DOHH2 (cell line): ENCODE data around the gene UNC50.
"Not testable (repeated sequence)": the region's sequence is repeated elsewhere in the genome, so short reads cannot be mapped to it uniquely, and the experiment has no call there.

Source experiments
- H3F3A ChIP-seq: fragments of 200-600 bp; sonication (generic), shearing (Covaris generic); 2 replicates; pipeline ENCODE4 v1.6.0; 2016; ENCODE audit warnings: antibody characterized with exemption, mild to moderate bottlenecking; ENCODE audit not compliant: control insufficient read depth, insufficient read depth
- H3K27ac ChIP-seq: fragments of 200-600 bp; sonication (generic); 2 replicates; pipeline ENCODE4 v1.5.1; 2014; ENCODE audit warnings: low read depth, mild to moderate bottlenecking, low read length, moderate library complexity
- H3K27me3 ChIP-seq: fragments of 200-600 bp; sonication (generic); 2 replicates; pipeline ENCODE4 v1.6.1; 2014; ENCODE audit warnings: mild to moderate bottlenecking, low read length, mixed read lengths; ENCODE audit not compliant: control insufficient read depth
- H3K36me3 ChIP-seq: fragments of 200-600 bp; sonication (generic); 2 replicates; pipeline ENCODE4 v1.6.1; 2014; ENCODE audit warnings: mild to moderate bottlenecking, low read length, moderate library complexity, mixed read lengths; ENCODE audit not compliant: control insufficient read depth
- H3K4me1 ChIP-seq: fragments of 200-600 bp; sonication (generic); 2 replicates; pipeline ENCODE4 v1.6.1; 2014; ENCODE audit warnings: mild to moderate bottlenecking, low read length, mixed read lengths; ENCODE audit not compliant: control insufficient read depth
- H3K4me2 ChIP-seq: fragments of 200-600 bp; sonication (generic); 2 replicates; pipeline ENCODE4 v1.6.0; 2014; ENCODE audit warnings: mild to moderate bottlenecking, low read length, moderate library complexity
- H3K4me3 ChIP-seq: fragments of 200-600 bp; sonication (generic); 2 replicates; pipeline ENCODE4 v1.5.1; 2014; ENCODE audit warnings: mild to moderate bottlenecking, low read length, mixed read lengths
- H3K79me2 ChIP-seq: fragments of 200-600 bp; sonication (generic); 2 replicates; pipeline ENCODE4 v1.6.1; 2014; ENCODE audit warnings: mild to moderate bottlenecking, low read length, mixed read lengths; ENCODE audit not compliant: control insufficient read depth
- H3K9me2 ChIP-seq: fragments of 200-600 bp; sonication (generic); replicated peaks from 2 replicates; pipeline ENCODE4 v1.6.1; 2014; ENCODE audit warnings: mild to moderate bottlenecking, low read length, mixed read lengths; ENCODE audit not compliant: control insufficient read depth
- H3K9me3 ChIP-seq: fragments of 200-600 bp; sonication (generic); 2 replicates; pipeline ENCODE4 v1.6.1; 2014; ENCODE audit warnings: antibody characterized with exemption, low read length, mixed read lengths; ENCODE audit not compliant: control insufficient read depth, insufficient read depth
- H4K20me1 ChIP-seq: fragments of 200-600 bp; sonication (generic); 2 replicates; pipeline ENCODE4 v1.6.0; 2014; ENCODE audit warnings: low read depth, mild to moderate bottlenecking, antibody characterized with exemption, low read length, moderate library complexity; ENCODE audit not compliant: control insufficient read depth, insufficient read depth
- CTCF ChIP-seq: fragments of 200-600 bp; sonication (generic); IDR thresholded peaks from one replicate; pipeline ENCODE4 v1.5.1; 2014; ENCODE audit warnings: antibody characterized with exemption, mild to moderate bottlenecking, low read depth, low read length; ENCODE audit not compliant: poor library complexity, severe bottlenecking
- EZH2phosphoT487 ChIP-seq: fragments of 200-600 bp; sonication (generic); IDR thresholded peaks from 2 replicates; pipeline ENCODE4 v1.6.1; 2017; ENCODE audit warnings: borderline replicate concordance, mild to moderate bottlenecking, antibody characterized with exemption, low read length, moderate library complexity, mixed read lengths

UNC50 gene

GRCh38 chr2:98658816-98659490, 50.6 kb downstream of the UNC50 start:
- H3K9me2 ChIP-seq: no peaks in the 10 kb centered on the region
- no peaks in the 10 kb centered on the region for H3K9me3 ChIP-seq
- H3K4me3 ChIP-seq: no peak overlapping the region
- TF ChIP-seq EZH2phosphoT487 (no peak), CTCF (no peak)
- H3K36me3 ChIP-seq: no peaks in the 10 kb centered on the region
- H3K4me1 ChIP-seq: peaks cover 7% of the 10 kb centered on the region
- no peaks in the 10 kb centered on the region for H3K79me2 ChIP-seq
- no peak overlapping the region for H3K4me2 ChIP-seq
- no peaks in the 10 kb centered on the region for H3K27me3 ChIP-seq
- H3F3A ChIP-seq: no peaks in the 10 kb centered on the region
- H4K20me1 ChIP-seq: no peaks in the 10 kb centered on the region
- H3K27ac ChIP-seq: no peak overlapping the region

- not testable (repeated sequence) for H3K9me2 ChIP-seq, H3K4me1 ChIP-seq, H3K36me3 ChIP-seq, H3K4me2 ChIP-seq, H3K4me3 ChIP-seq, H4K20me1 ChIP-seq, H3K27me3 ChIP-seq, H3F3A ChIP-seq, H3K27ac ChIP-seq, H3K79me2 ChIP-seq, H3K9me3 ChIP-seq
These were observed 51.1 kb downstream of the UNC50 start for GRCh38 chr2:98659491-98659840.

- no peaks in the 10 kb centered on the region for H3K9me3 ChIP-seq
These were observed 55.2 kb downstream of the UNC50 start for GRCh38 chr2:98663511-98664090.

More at GRCh38 chr2:98663511-98664090, 55.2 kb downstream of the UNC50 start:
- no peaks in the 10 kb centered on the region for H3K27me3 ChIP-seq
- no peak overlapping the region for H3K4me2 ChIP-seq
- H3K9me2 ChIP-seq: no peaks in the 10 kb centered on the region
- TF ChIP-seq CTCF: no peak
- TF ChIP-seq EZH2phosphoT487: no peak
- H3K79me2 ChIP-seq: no peaks in the 10 kb centered on the region
- no peaks in the 10 kb centered on the region for H3K4me1 ChIP-seq
- no peaks in the 10 kb centered on the region for H3F3A ChIP-seq
- no peak overlapping the region for H3K27ac ChIP-seq
- H4K20me1 ChIP-seq: no peaks in the 10 kb centered on the region
- no peaks in the 10 kb centered on the region for H3K36me3 ChIP-seq
- no peak overlapping the region for H3K4me3 ChIP-seq
